H1 (cell line): Measurements from ENCODE around the gene CDH2. TPM values are rescaled to one million over a fixed set of nuclear protein-coding genes. Genes with fewer than 3 reads are reported as not detected.

Source experiments
- CTCF ChIA-PET: fragments of 300-600 bp; sonication (Branson Sonifier 250); formaldehyde crosslinking; loops from one replicate; lab custom pipeline; 2021; ENCODE audit not compliant: partially characterized antibody; lab: Charles Lee
- POLR2A ChIA-PET: fragments of 300-600 bp; sonication (Branson Sonifier 250); formaldehyde crosslinking; loops from one replicate; lab custom pipeline; 2021; ENCODE audit warnings: inconsistent platforms; ENCODE audit not compliant: partially characterized antibody; lab: Charles Lee
- DNase-seq, 2 experiments: peaks; one replicate each; pipeline versions ENCODE4 v3.0.0 to v3.0.0-alpha.2; 2010 to 2022; ENCODE audit warnings: low spot score in 2 of 2, low read depth in 1 of 2, mixed read lengths in 1 of 2
- FAIRE-seq: peaks from 2 replicates; lab custom pipeline; 2011; peaks lifted over from hg19 to GRCh38; lab: Jason Lieb, UNC
- H2AFZ ChIP-seq: 2 replicates; pipeline ENCODE4 v1.8.1; 2012; ENCODE audit warnings: low read length, inconsistent platforms
- H2AK5ac ChIP-seq: 2 replicates; pipeline ENCODE4 v1.6.1; 2013; ENCODE audit warnings: low read depth, low read length
- H2BK120ac ChIP-seq: replicated peaks from 2 replicates; pipeline ENCODE3; 2013; ENCODE audit warnings: low read depth, low read length, inconsistent platforms
- H2BK12ac ChIP-seq: 2 replicates; pipeline ENCODE4 v1.6.1; 2013; ENCODE audit warnings: low read depth, low read length
- H2BK15ac ChIP-seq: 2 replicates; pipeline ENCODE4 v1.6.1; 2013; ENCODE audit warnings: low read length
- H2BK20ac ChIP-seq: 2 replicates; pipeline ENCODE4 v1.6.1; 2013; ENCODE audit warnings: low read length
- H2BK5ac ChIP-seq: 2 replicates; pipeline ENCODE4 v1.6.1; 2013; ENCODE audit warnings: low read depth, low read length
- H3K14ac ChIP-seq: 2 replicates; pipeline ENCODE4 v1.6.1; 2013; ENCODE audit warnings: inconsistent platforms; ENCODE audit not compliant: insufficient read length
- H3K18ac ChIP-seq: 2 replicates; pipeline ENCODE4 v1.6.1; 2013; ENCODE audit warnings: low read length; ENCODE audit errors: extremely low read depth
- H3K23ac ChIP-seq: 2 replicates; pipeline ENCODE4 v1.6.1; 2013; ENCODE audit warnings: inconsistent platforms; ENCODE audit not compliant: insufficient read length
- H3K23me2 ChIP-seq: 2 replicates; pipeline ENCODE4 v1.6.1; 2013; ENCODE audit warnings: low read depth, low read length
- H3K27ac ChIP-seq: 2 replicates; pipeline ENCODE4 v1.6.1; 2011; ENCODE audit warnings: low read depth, low read length, inconsistent platforms
- H3K27me3 ChIP-seq, 4 experiments: replicated peaks in 1 of 4; 1 replicate in 1 of 4; 2 replicates in 3 of 4; pipeline versions ENCODE4 v1.6.1 to v1.8.1; 2011 to 2013; ENCODE audit warnings: low read length in 3 of 4, mild to moderate bottlenecking in 3 of 4, inconsistent platforms in 2 of 4, mixed read lengths in 2 of 4, moderate library complexity in 1 of 4; ENCODE audit not compliant: control insufficient read depth in 3 of 4, insufficient read depth in 3 of 4; ENCODE audit errors: extremely low read depth in 1 of 4
- H3K36me3 ChIP-seq, 4 experiments: 2 replicates each; pipeline versions ENCODE4 v1.6.1 to v1.8.1; 2011 to 2013; ENCODE audit warnings: mild to moderate bottlenecking in 4 of 4, low read length in 3 of 4, moderate library complexity in 2 of 4, control low read depth in 1 of 4, inconsistent platforms in 1 of 4; ENCODE audit not compliant: insufficient read depth in 4 of 4, control insufficient read depth in 2 of 4
- H3K4ac ChIP-seq: replicated peaks from 2 replicates; pipeline ENCODE3; 2013; ENCODE audit warnings: low read length, low read depth, mixed read lengths, inconsistent platforms; ENCODE audit not compliant: insufficient read length
- H3K4me1 ChIP-seq, 4 experiments: replicated peaks in 1 of 4; 1 replicate in 1 of 4; 2 replicates in 3 of 4; pipeline versions ENCODE4 v1.6.1 to v1.8.1; 2011 to 2013; ENCODE audit warnings: low read length in 3 of 4, inconsistent platforms in 2 of 4, mixed read lengths in 1 of 4; ENCODE audit not compliant: insufficient read depth in 4 of 4, control insufficient read depth in 3 of 4
- H3K4me2 ChIP-seq, 2 experiments: 2 replicates each; pipeline versions ENCODE4 v1.6.1 to v1.8.1; 2011 to 2013; ENCODE audit warnings: low read depth in 2 of 2, low read length in 2 of 2, control low read depth in 1 of 2, inconsistent platforms in 1 of 2, mild to moderate bottlenecking in 1 of 2; ENCODE audit not compliant: insufficient read depth in 1 of 2
- H3K4me3 ChIP-seq, 4 experiments: fragments of 200-600, 300-600 bp in 1 of 4; sonication (generic), shearing (Covaris generic), sonication (Bioruptor Twin) in 1 of 4; 2 replicates each; pipeline versions ENCODE4 v1.5.1 to v1.8.1; 2011 to 2016; ENCODE audit warnings: low read length in 4 of 4, low read depth in 3 of 4, control low read depth in 2 of 4, inconsistent platforms in 2 of 4, mild to moderate bottlenecking in 2 of 4, mixed read lengths in 1 of 4, moderate library complexity in 1 of 4; ENCODE audit not compliant: insufficient read depth in 2 of 4; ENCODE audit errors: extremely low read depth in 1 of 4
- H3K56ac ChIP-seq: replicated peaks from 2 replicates; pipeline ENCODE3; 2013; ENCODE audit warnings: low read depth, mild to moderate bottlenecking, mixed read lengths, low read length, inconsistent platforms; ENCODE audit not compliant: insufficient read length
- H3K79me1 ChIP-seq: 2 replicates; pipeline ENCODE4 v1.6.1; 2013; ENCODE audit warnings: low read depth, low read length, control low read depth
- H3K79me2 ChIP-seq, 2 experiments: 2 replicates each; pipeline versions ENCODE4 v1.6.1 to v1.8.1; 2012 to 2013; ENCODE audit warnings: low read length in 2 of 2, mild to moderate bottlenecking in 2 of 2, inconsistent platforms in 1 of 2; ENCODE audit not compliant: insufficient read depth in 2 of 2, control insufficient read depth in 1 of 2
- H3K9ac ChIP-seq, 4 experiments: replicated peaks in 1 of 4; 1 replicate in 1 of 4; 2 replicates in 3 of 4; pipeline versions ENCODE4 v1.6.1 to v1.8.1; 2011 to 2013; ENCODE audit warnings: low read depth in 3 of 4, low read length in 3 of 4, control low read depth in 2 of 4, mild to moderate bottlenecking in 2 of 4, moderate library complexity in 2 of 4, inconsistent platforms in 1 of 4; ENCODE audit errors: extremely low read depth in 1 of 4
- H3K9me3 ChIP-seq, 2 experiments: 2 replicates each; pipeline versions ENCODE4 v1.6.1 to v1.8.1; 2012 to 2013; ENCODE audit warnings: mild to moderate bottlenecking in 2 of 2, moderate library complexity in 2 of 2, control low read depth in 1 of 2, inconsistent platforms in 1 of 2, low read depth in 1 of 2, low read length in 1 of 2, mixed read lengths in 1 of 2; ENCODE audit not compliant: insufficient read depth in 2 of 2
- H4K20me1 ChIP-seq, 2 experiments: replicated peaks in 1 of 2; 2 replicates each; pipeline versions ENCODE3 to v1.8.1; 2011 to 2013; ENCODE audit warnings: inconsistent platforms in 2 of 2, low read length in 2 of 2, mild to moderate bottlenecking in 1 of 2; ENCODE audit not compliant: insufficient read depth in 2 of 2, control insufficient read depth in 1 of 2
- H4K5ac ChIP-seq: 2 replicates; pipeline ENCODE4 v1.6.1; 2013; ENCODE audit warnings: low read length, low read depth, mixed read lengths, inconsistent platforms; ENCODE audit not compliant: insufficient read length
- H4K8ac ChIP-seq: 2 replicates; pipeline ENCODE4 v1.8.0; 2013; ENCODE audit warnings: mild to moderate bottlenecking, moderate library complexity, low read length, inconsistent platforms; ENCODE audit not compliant: insufficient read depth; ENCODE audit errors: extremely low read depth
- H4K91ac ChIP-seq: replicated peaks from 2 replicates; pipeline ENCODE3; 2013; ENCODE audit warnings: low read length, mixed read lengths, inconsistent platforms; ENCODE audit not compliant: insufficient read length
- ATF2 ChIP-seq: IDR thresholded peaks from 2 replicates; pipeline ENCODE4 v1.6.1; 2012; ENCODE audit warnings: low read length, inconsistent platforms
- BCL11A ChIP-seq, 2 experiments: IDR thresholded peaks; one replicate each; pipeline ENCODE4 v1.6.1; 2011; ENCODE audit warnings: low read depth in 2 of 2, low read length in 2 of 2, mild to moderate bottlenecking in 2 of 2
- SAP30 ChIP-seq: fragments of 300-600 bp; sonication (generic); IDR thresholded peaks from 2 replicates; pipeline ENCODE4 v1.7.1; 2012; ENCODE audit warnings: low read length, moderate library complexity, mild to moderate bottlenecking, inconsistent platforms; ENCODE audit not compliant: insufficient read depth, insufficient replicate concordance
- ZNF274 ChIP-seq: IDR thresholded peaks from 2 replicates; pipeline ENCODE4 v1.7.0; 2012; ENCODE audit warnings: low read length, borderline replicate concordance; ENCODE audit errors: extremely low read depth
- WGBS, 2 experiments: shearing (Covaris generic) in 1 of 2; methylation state at CpG; one replicate each; pipeline versions ENCODE4 v1.1.6 to v1.1.7; 2013 to 2015; ENCODE audit warnings: low lambda C conversion rate in 2 of 2, mixed read lengths in 2 of 2, inconsistent platforms in 1 of 2, low coverage in 1 of 2, missing lambda C conversion rate in 1 of 2; ENCODE audit not compliant: insufficient replicate concordance in 2 of 2, insufficient coverage in 1 of 2, insufficient read length in 1 of 2; ENCODE audit errors: extremely low coverage in 1 of 2, missing lambda C conversion rate in 1 of 2; 5-methylcytosine and 5-hydroxymethylcytosine counted together
- polyA plus RNA-seq, 7 experiments: library from polyadenylated mRNA; depleted of rRNA in 3 of 7; stranded (reverse) in 5 of 7; unstranded in 2 of 7; fragments of >200 nt in 5 of 7; fragments of 200-250 nt in 2 of 7; gene quantifications; 1 replicate in 5 of 7; 2 replicates in 1 of 7; 4 replicates in 1 of 7; pipeline versions ENCODE4 v1.2.1 to v1.2.3, GENCODE V29; 2011 to 2013; ENCODE audit warnings: missing spikeins in 2 of 7, mixed read lengths in 2 of 7
- total RNA-seq: library from RNA; stranded (reverse); fragmentation: NEBNext Ultra II Directional; extraction: Animal tissue kit (Norgen Biotek cat#: 25700); gene quantifications from 2 replicates; pipeline ENCODE4 v1.2.1, GENCODE V29; 2021

The CDH2 gene
- total and polyA plus RNA-seq, 2 of the 8 experiments (the other 6 are each of a cell fraction or from before 2014, with no cell fraction given): 15.0 to 56.5 TPM

GRCh38 chr18:28152754-28153153 is 24.2 kb downstream of the CDH2 start:
- H2BK5ac ChIP-seq: no peak overlapping the region
- no peaks in the 10 kb centered on the region for H3K9me3 ChIP-seq
- no peak overlapping the region for H4K5ac ChIP-seq
- H3K9ac ChIP-seq: no peak overlapping the region
- H3K56ac ChIP-seq: no peak overlapping the region
- ChIA-PET CTCF (no interaction called here), POLR2A (no interaction called here)
- no peaks in the 10 kb centered on the region for H3K23me2 ChIP-seq
- H2BK20ac ChIP-seq: no peak overlapping the region
- peak overlapping the region; percentile 32; the same call in 1 of the 2 replicates for H2BK12ac ChIP-seq
- no peak overlapping the region for H2BK15ac ChIP-seq
- no peaks in the 10 kb centered on the region for H3K27me3 ChIP-seq
- no peak overlapping the region for H3K27ac ChIP-seq
- WGBS, 2 experiments: 86% methylated on average over 3 of the region's 3 CpGs; no CpG with 5 or more reads in 1 of the 2 experiments
- H4K20me1 ChIP-seq: peaks cover 2 to 13% of the 10 kb centered on the region in 2 experiments
- 0 out of 2 replicates have a peak, but pooled peaks cover 6% of the 10 kb centered on the region for H3K79me1 ChIP-seq
- H3K14ac ChIP-seq: no peak overlapping the region
- FAIRE-seq: no peak
- H4K8ac ChIP-seq: no peak overlapping the region
- DNase-seq: no peak
- no peak overlapping the region for H3K4ac ChIP-seq
- H2AK5ac ChIP-seq: no peak overlapping the region
- no peaks in the 10 kb centered on the region for H3K79me2 ChIP-seq
- no peak overlapping the region for H3K4me2 ChIP-seq
- no peak overlapping the region for H3K4me3 ChIP-seq
- H3K36me3 ChIP-seq: no peaks in the 10 kb centered on the region
- no peak overlapping the region for H3K23ac ChIP-seq
- H4K91ac ChIP-seq: no peak overlapping the region
- H2AFZ ChIP-seq: no peak overlapping the region
- H3K4me1 ChIP-seq: peaks cover 6 to 19% (median 15%) of the 10 kb centered on the region in 4 experiments; a peak in 6 of 7 replicates
- H2BK120ac ChIP-seq: no peak overlapping the region
- no peak overlapping the region for H3K18ac ChIP-seq
- TF ChIP-seq SAP30 (no peak), ATF2 (no peak), BCL11A (IDR thresholded peaks at IDR 0.05; ENCODE audit: low read depth in 2 of 2, low read length in 2 of 2) (no peak), ZNF274 (no peak)
